ENCODE data around the gene PSD.

The PSD gene

DNA sequence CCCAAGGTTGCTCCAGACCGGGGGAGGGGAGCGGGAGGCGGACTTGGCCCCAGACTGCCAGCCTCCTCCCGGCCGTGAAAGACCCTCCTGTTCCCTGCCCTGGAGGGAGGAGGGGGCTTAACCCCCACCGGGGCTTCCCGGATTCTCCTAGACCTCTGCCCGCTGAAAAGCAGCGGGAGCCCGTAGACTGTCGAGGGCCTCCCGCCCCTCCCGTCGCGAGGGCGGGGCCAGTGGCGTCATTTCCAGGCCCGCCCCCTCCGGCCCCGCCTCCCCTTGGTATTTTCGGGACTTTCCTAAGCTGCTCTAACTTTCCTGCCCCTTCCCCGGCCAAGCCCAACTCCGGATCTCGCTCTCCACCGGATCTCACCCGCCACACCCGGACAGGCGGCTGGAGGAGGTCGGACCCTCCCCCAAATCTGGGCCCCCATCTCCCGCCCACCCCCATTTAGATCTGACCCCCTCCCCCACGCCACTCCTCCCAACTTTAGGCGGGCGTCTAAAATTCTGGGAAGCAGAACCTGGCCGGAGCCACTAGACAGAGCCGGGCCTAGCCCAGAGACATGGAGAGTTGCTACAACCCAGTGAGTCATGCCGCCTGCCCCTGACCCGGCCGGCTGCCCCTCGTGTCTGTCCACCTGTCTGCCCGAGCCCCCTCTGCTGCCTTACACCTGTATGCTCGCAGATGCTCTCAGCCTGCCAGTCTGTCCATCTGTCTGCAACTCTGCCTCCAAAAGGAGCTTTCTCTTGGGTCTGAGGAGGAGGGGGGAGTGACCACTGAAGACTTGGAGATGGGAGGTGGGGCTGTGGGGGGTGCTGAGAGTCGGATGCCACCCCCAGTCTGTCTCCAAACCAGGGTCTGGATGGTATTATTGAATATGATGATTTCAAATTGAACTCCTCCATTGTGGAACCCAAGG lies 22.9 kb downstream of the PSD start, which contains the start of gene NFKB2:
NFKB2 (plus strand) TSS at position 306 of the 917 bp plus-strand sequence; CDS start at position 561, 255 bp downstream.
- peak within 1 kb of the TSS; percentile 97 for H3K27ac ChIP-seq (ENCODE audit: low read length)

DNA sequence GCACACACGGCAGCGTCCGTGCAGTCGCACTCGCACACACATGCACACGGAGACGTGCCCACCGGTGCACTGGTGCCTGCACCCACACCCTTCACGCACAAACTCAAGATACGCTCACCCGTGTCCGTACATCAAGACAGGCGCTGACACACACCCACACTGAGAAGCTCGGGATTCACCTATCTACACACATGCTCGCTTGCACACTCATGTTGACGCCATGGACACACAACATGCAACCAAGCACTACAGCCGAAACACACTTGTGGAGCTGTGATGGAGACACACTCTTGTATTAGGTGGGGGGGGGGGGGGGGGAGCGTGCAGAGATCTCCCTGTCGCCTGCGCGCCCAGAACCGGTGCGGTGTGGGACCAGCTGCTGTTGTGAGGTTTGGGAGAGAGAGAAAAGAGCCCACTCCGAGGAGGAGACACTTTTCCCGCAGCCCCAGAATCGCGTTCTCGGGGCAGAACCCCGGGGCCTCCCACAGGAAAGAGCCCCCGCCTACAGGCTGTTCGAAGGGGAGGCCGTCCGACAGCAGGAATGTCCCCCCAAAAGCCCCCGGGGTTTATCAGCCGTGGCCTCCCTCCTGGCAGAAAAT lies 23.7 kb downstream of the PSD start:
- no peak for TF ChIP-seq EZH2phosphoT487 (IDR thresholded peaks at IDR 0.05; ENCODE audit: low read depth)
- TF ChIP-seq, protein P1, sequence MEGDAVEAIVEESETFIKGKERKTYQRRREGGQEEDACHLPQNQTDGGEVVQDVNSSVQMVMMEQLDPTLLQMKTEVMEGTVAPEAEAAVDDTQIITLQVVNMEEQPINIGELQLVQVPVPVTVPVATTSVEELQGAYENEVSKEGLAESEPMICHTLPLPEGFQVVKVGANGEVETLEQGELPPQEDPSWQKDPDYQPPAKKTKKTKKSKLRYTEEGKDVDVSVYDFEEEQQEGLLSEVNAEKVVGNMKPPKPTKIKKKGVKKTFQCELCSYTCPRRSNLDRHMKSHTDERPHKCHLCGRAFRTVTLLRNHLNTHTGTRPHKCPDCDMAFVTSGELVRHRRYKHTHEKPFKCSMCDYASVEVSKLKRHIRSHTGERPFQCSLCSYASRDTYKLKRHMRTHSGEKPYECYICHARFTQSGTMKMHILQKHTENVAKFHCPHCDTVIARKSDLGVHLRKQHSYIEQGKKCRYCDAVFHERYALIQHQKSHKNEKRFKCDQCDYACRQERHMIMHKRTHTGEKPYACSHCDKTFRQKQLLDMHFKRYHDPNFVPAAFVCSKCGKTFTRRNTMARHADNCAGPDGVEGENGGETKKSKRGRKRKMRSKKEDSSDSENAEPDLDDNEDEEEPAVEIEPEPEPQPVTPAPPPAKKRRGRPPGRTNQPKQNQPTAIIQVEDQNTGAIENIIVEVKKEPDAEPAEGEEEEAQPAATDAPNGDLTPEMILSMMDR (IDR thresholded peaks at IDR 0.05; ENCODE audit: low read depth, low read length) = no peak
- Histone ChIP-seq H3K4me2 (ENCODE audit: low read length) (peak overlapping the region; percentile 79), H3K9me3 (ENCODE audit: insufficient read depth, low read length) (no peaks in the 10 kb centered on the region), H3K36me3 (replicated peaks; ENCODE audit: low read depth, low read length) (peaks cover 30% of the 10 kb centered on the region), H3K9ac (ENCODE audit: low read length) (peak overlapping the region; percentile 99), H3K27me3 (ENCODE audit: low read depth, low read length) (no peaks in the 10 kb centered on the region), H4K20me1 (ENCODE audit: insufficient read depth, low read length) (peaks cover 3% of the 10 kb centered on the region; the same call in 1 of the 2 replicates), H3K79me2 (ENCODE audit: low read length) (peaks cover 40% of the 10 kb centered on the region), H3K4me3 (ENCODE audit: low read length) (peak overlapping the region; percentile 93), H3K4me1 (ENCODE audit: low read length) (peaks cover 40% of the 10 kb centered on the region), H3K27ac (ENCODE audit: low read length) (peak overlapping the region; percentile 97), H2AFZ (ENCODE audit: low read depth, low read length) (no peak overlapping the region; the same call in 1 of the 2 replicates)

More for the DNA sequence above, 22.9 kb downstream of the PSD start, which contains the start of gene NFKB2:
- peak within 1 kb of the TSS; percentile 95 for H3K4me2 ChIP-seq (ENCODE audit: low read length)
- no peaks in the 10 kb centered on the region for H3K9me3 ChIP-seq (ENCODE audit: insufficient read depth, low read length)
- TF ChIP-seq, protein P1 (IDR thresholded peaks at IDR 0.05; ENCODE audit: low read depth, low read length) = no peak
- TF ChIP-seq EZH2phosphoT487 (IDR thresholded peaks at IDR 0.05; ENCODE audit: low read depth) = no peak
- no peak within 1 kb of the TSS; the same call in 1 of the 2 replicates for H2AFZ ChIP-seq (ENCODE audit: low read depth, low read length)
- no peaks in the 10 kb centered on the region for H3K27me3 ChIP-seq (ENCODE audit: low read depth, low read length)
- peaks cover 43% of the 10 kb centered on the region for H3K4me1 ChIP-seq (ENCODE audit: low read length)
- peak within 1 kb of the TSS; percentile 99 for H3K9ac ChIP-seq (ENCODE audit: low read length)
- H4K20me1 ChIP-seq (ENCODE audit: insufficient read depth, low read length) = peaks cover 9% of the 10 kb centered on the region
- H3K79me2 ChIP-seq (ENCODE audit: low read length) = peaks cover 45% of the 10 kb centered on the region
- H3K36me3 ChIP-seq (replicated peaks; ENCODE audit: low read depth, low read length) = peaks cover 37% of the 10 kb centered on the region
- H3K4me3 ChIP-seq (ENCODE audit: low read length) = peak within 1 kb of the TSS; percentile 93

DNA sequence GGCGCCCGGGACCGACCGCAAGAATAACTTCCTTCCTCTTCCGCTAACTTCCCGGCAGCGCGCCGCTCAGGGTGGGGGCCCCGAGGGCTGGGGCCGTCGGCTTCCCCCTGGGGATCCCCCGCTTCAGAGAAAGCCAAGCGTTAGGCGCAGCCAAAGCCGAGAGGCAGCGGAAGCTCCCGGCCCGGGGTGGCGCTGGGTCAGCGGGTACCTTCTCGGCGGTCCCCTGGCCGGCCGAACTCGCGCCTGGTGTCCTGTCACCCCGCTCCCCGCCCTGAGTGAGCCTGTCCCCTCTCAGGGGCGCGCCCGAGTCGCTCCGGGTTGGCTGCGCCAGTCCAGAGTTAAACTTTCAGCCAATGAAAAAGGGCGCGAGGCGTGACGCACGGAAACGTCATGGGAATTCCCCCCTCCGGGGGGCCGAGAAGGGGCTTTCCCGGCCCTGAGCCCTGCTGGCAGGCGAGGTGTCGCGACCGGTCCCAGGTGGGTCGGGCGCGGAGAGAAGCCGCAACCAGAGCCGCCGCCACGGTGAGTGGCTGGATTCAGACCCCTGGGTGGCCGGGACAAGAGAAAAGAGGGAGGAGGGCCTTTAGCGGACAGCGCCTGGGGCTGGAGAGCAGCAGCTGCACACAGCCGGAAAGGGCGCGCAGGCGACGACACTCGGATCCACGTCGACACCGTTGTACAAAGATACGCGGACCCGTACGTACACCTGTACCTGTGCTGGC lies 24.3 kb downstream of the PSD start:
- H3K4me3 ChIP-seq (ENCODE audit: low read length) = peak overlapping the region; percentile 93
- no peaks in the 10 kb centered on the region for H3K9me3 ChIP-seq (ENCODE audit: insufficient read depth, low read length)
- no peaks in the 10 kb centered on the region; the same call in 1 of the 2 replicates for H4K20me1 ChIP-seq (ENCODE audit: insufficient read depth, low read length)
- no peak overlapping the region; the same call in 1 of the 2 replicates for H2AFZ ChIP-seq (ENCODE audit: low read depth, low read length)
- peak overlapping the region; percentile 99 for H3K9ac ChIP-seq (ENCODE audit: low read length)
- H3K27me3 ChIP-seq (ENCODE audit: low read depth, low read length) = no peaks in the 10 kb centered on the region
- peak overlapping the region; percentile 79 for H3K4me2 ChIP-seq (ENCODE audit: low read length)
- H3K27ac ChIP-seq (ENCODE audit: low read length) = peak overlapping the region; percentile 97
- H3K36me3 ChIP-seq (replicated peaks; ENCODE audit: low read depth, low read length) = peaks cover 28% of the 10 kb centered on the region
- peaks cover 36% of the 10 kb centered on the region for H3K4me1 ChIP-seq (ENCODE audit: low read length)
- H3K79me2 ChIP-seq (ENCODE audit: low read length) = peaks cover 37% of the 10 kb centered on the region
- TF ChIP-seq, protein P1 (IDR thresholded peaks at IDR 0.05; ENCODE audit: low read depth, low read length) = 0 out of 2 replicates have a peak, but pooled peaks have one; percentile 0
- no peak for TF ChIP-seq EZH2phosphoT487 (IDR thresholded peaks at IDR 0.05; ENCODE audit: low read depth)
